HepG2 (cell line): Measurements from ENCODE around the gene SLC38A3. TPM values are rescaled to one million over a fixed set of nuclear protein-coding genes. Genes with fewer than 3 reads are reported as not detected.

Experiments
- NR2C2 ChIP-seq: sonication (generic); formaldehyde crosslinking; IDR thresholded peaks from 2 replicates; pipeline ENCODE4 v1.4.0; 2020; ENCODE audit warnings: missing genetic modification reagents, mild to moderate bottlenecking, moderate library complexity, borderline replicate concordance
- PTBP1 ChIP-seq: fragments of 200-400 bp; formaldehyde crosslinking; IDR thresholded peaks from 2 replicates; pipeline ENCODE4 v1.6.1; 2018; ENCODE audit warnings: low read length, low read depth; ENCODE audit not compliant: poor library complexity, severe bottlenecking
- ZNF256 ChIP-seq: sonication (generic); formaldehyde crosslinking; conservative IDR thresholded peaks from 2 replicates; pipeline ENCODE4 v1.4.0; 2020; ENCODE audit warnings: missing genetic modification reagents
- ZNF567 ChIP-seq: sonication (generic); formaldehyde crosslinking; IDR thresholded peaks from 2 replicates; pipeline ENCODE4 v1.8.1; 2023; ENCODE audit warnings: mild to moderate bottlenecking, missing genetic modification reagents, borderline replicate concordance
- ZNF747 ChIP-seq: sonication (generic); formaldehyde crosslinking; IDR thresholded peaks from 2 replicates; pipeline ENCODE4 v1.8.1; 2023; ENCODE audit warnings: missing genetic modification reagents, mild to moderate bottlenecking, borderline replicate concordance
- ZSCAN30 ChIP-seq: sonication (generic); formaldehyde crosslinking; IDR thresholded peaks from 2 replicates; pipeline ENCODE4 v1.5.0; 2020; ENCODE audit warnings: mild to moderate bottlenecking, missing genetic modification reagents
- polyA plus RNA-seq, 8 experiments: library from polyadenylated mRNA; depleted of rRNA in 3 of 8; stranded (reverse) in 7 of 8; unstranded in 1 of 8; fragments of >200 nt; fragmentation: Illumina TruSeq in 4 of 8; extraction: Trizol in 4 of 8; gene quantifications; 2 replicates each; pipeline versions ENCODE4 v1.2.1 to v1.2.3, GENCODE V29; 2011 to 2016; ENCODE audit warnings: low read depth in 4 of 8, missing spikeins in 1 of 8, mixed read lengths in 1 of 8; ENCODE audit not compliant: insufficient read depth in 1 of 8
- total RNA-seq, 5 experiments: library from RNA; depleted of rRNA; stranded (reverse); fragments of >200 nt; fragmentation: Illumina TruSeq; extraction: Trizol; gene quantifications; 2 replicates each; pipeline ENCODE4 v1.2.3, GENCODE V29; 2016; ENCODE audit warnings: low read depth in 1 of 5
- TF ChIP-seq, protein P1 (sequence below): sonication (generic); formaldehyde crosslinking; IDR thresholded peaks from 2 replicates; pipeline ENCODE4 v1.4.0; 2020; ENCODE audit warnings: missing genetic modification reagents, mild to moderate bottlenecking, borderline replicate concordance
- TF ChIP-seq, protein P2 (sequence below): sonication (generic); formaldehyde crosslinking; IDR thresholded peaks from 2 replicates; pipeline ENCODE4 v1.4.0; 2020; ENCODE audit warnings: missing genetic modification reagents
- TF ChIP-seq, protein P3 (sequence below): IDR thresholded peaks from 2 replicates; pipeline ENCODE4 v1.6.1; 2016; ENCODE audit warnings: mild to moderate bottlenecking
- TF ChIP-seq, protein P4 (sequence below): sonication (generic); formaldehyde crosslinking; IDR thresholded peaks from 2 replicates; pipeline ENCODE4 v1.9.0; 2021; ENCODE audit warnings: missing genetic modification reagents, borderline replicate concordance
- TF ChIP-seq, protein P5 (sequence below): sonication (generic); formaldehyde crosslinking; IDR thresholded peaks from 2 replicates; pipeline ENCODE4 v1.4.0; 2020; ENCODE audit warnings: mild to moderate bottlenecking, missing genetic modification reagents

SLC38A3 gene
- total and polyA plus RNA-seq, 2 of the 13 experiments (the other 11 are each of a cell fraction or from before 2014, with no cell fraction given), result 29.8 to 164 TPM

DNA sequence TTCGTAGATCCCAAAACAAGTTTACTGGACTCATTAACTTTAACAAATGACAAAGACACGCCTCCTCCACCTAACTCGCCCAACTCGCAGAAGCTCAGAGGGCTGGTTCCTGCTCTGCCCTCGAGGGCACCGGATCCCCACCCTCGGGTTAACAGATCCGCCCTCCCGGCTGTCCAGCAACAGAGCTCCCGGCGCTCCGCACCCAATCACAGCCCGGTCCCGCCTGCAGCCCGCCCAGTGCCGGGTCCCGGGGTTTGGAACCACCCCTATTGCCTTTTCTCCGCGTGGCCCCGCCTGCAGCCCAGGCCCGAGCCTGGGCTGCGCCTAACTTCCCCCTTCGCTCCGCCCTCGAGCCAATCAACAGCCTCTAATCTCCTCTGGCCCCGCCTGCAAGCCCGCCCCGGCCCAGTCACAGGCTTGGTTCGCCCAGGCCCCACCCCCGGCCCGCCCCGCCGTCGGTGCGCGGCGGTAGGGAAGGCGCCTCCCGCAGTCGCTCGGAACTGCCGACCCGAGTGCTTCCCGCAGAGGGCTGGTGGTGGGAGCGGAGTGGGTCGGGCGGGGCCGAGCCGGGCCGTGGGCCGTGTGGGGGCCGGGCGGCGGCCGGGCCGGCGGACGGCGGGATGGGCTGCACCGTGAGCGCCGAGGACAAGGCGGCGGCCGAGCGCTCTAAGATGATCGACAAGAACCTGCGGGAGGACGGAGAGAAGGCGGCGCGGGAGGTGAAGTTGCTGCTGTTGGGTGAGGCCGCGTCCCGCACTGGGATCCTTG, 30.8 kb downstream of the SLC38A3 start, which contains the start of gene GNAI2 (continued):
- TF ChIP-seq, protein P1, sequence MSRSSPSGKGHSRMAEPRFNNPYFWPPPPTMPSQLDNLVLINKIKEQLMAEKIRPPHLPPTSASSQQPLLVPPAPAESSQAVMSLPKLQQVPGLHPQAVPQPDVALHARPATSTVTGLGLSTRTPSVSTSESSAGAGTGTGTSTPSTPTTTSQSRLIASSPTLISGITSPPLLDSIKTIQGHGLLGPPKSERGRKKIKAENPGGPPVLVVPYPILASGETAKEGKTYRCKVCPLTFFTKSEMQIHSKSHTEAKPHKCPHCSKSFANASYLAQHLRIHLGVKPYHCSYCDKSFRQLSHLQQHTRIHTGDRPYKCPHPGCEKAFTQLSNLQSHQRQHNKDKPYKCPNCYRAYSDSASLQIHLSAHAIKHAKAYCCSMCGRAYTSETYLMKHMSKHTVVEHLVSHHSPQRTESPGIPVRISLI, result no peak
- TF ChIP-seq ZSCAN30 (CRISPR knock-in tag) (no peak), ZNF567 (CRISPR knock-in tag) (no peak), PTBP1 (no peak), NR2C2 (CRISPR knock-in tag) (no peak), ZNF256 (no peak), ZNF747 (CRISPR knock-in tag) (no peak)
- TF ChIP-seq, protein P2, sequence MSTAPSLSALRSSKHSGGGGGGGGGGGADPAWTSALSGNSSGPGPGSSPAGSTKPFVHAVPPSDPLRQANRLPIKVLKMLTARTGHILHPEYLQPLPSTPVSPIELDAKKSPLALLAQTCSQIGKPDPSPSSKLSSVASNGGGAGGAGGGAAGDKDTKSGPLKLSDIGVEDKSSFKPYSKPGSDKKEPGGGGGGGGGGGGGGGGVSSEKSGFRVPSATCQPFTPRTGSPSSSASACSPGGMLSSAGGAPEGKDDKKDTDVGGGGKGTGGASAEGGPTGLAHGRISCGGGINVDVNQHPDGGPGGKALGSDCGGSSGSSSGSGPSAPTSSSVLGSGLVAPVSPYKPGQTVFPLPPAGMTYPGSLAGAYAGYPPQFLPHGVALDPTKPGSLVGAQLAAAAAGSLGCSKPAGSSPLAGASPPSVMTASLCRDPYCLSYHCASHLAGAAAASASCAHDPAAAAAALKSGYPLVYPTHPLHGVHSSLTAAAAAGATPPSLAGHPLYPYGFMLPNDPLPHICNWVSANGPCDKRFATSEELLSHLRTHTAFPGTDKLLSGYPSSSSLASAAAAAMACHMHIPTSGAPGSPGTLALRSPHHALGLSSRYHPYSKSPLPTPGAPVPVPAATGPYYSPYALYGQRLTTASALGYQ (CRISPR knock-in tag), result no peak
- TF ChIP-seq, protein P3, sequence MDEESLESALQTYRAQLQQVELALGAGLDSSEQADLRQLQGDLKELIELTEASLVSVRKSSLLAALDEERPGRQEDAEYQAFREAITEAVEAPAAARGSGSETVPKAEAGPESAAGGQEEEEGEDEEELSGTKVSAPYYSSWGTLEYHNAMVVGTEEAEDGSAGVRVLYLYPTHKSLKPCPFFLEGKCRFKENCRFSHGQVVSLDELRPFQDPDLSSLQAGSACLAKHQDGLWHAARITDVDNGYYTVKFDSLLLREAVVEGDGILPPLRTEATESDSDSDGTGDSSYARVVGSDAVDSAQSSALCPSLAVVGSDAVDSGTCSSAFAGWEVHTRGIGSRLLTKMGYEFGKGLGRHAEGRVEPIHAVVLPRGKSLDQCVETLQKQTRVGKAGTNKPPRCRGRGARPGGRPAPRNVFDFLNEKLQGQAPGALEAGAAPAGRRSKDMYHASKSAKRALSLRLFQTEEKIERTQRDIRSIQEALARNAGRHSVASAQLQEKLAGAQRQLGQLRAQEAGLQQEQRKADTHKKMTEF, result no peak; the same call in 1 of the 2 replicates
- TF ChIP-seq, protein P4, sequence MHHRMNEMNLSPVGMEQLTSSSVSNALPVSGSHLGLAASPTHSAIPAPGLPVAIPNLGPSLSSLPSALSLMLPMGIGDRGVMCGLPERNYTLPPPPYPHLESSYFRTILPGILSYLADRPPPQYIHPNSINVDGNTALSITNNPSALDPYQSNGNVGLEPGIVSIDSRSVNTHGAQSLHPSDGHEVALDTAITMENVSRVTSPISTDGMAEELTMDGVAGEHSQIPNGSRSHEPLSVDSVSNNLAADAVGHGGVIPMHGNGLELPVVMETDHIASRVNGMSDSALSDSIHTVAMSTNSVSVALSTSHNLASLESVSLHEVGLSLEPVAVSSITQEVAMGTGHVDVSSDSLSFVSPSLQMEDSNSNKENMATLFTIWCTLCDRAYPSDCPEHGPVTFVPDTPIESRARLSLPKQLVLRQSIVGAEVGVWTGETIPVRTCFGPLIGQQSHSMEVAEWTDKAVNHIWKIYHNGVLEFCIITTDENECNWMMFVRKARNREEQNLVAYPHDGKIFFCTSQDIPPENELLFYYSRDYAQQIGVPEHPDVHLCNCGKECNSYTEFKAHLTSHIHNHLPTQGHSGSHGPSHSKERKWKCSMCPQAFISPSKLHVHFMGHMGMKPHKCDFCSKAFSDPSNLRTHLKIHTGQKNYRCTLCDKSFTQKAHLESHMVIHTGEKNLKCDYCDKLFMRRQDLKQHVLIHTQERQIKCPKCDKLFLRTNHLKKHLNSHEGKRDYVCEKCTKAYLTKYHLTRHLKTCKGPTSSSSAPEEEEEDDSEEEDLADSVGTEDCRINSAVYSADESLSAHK (CRISPR knock-in tag), result no peak
- TF ChIP-seq, protein P5, sequence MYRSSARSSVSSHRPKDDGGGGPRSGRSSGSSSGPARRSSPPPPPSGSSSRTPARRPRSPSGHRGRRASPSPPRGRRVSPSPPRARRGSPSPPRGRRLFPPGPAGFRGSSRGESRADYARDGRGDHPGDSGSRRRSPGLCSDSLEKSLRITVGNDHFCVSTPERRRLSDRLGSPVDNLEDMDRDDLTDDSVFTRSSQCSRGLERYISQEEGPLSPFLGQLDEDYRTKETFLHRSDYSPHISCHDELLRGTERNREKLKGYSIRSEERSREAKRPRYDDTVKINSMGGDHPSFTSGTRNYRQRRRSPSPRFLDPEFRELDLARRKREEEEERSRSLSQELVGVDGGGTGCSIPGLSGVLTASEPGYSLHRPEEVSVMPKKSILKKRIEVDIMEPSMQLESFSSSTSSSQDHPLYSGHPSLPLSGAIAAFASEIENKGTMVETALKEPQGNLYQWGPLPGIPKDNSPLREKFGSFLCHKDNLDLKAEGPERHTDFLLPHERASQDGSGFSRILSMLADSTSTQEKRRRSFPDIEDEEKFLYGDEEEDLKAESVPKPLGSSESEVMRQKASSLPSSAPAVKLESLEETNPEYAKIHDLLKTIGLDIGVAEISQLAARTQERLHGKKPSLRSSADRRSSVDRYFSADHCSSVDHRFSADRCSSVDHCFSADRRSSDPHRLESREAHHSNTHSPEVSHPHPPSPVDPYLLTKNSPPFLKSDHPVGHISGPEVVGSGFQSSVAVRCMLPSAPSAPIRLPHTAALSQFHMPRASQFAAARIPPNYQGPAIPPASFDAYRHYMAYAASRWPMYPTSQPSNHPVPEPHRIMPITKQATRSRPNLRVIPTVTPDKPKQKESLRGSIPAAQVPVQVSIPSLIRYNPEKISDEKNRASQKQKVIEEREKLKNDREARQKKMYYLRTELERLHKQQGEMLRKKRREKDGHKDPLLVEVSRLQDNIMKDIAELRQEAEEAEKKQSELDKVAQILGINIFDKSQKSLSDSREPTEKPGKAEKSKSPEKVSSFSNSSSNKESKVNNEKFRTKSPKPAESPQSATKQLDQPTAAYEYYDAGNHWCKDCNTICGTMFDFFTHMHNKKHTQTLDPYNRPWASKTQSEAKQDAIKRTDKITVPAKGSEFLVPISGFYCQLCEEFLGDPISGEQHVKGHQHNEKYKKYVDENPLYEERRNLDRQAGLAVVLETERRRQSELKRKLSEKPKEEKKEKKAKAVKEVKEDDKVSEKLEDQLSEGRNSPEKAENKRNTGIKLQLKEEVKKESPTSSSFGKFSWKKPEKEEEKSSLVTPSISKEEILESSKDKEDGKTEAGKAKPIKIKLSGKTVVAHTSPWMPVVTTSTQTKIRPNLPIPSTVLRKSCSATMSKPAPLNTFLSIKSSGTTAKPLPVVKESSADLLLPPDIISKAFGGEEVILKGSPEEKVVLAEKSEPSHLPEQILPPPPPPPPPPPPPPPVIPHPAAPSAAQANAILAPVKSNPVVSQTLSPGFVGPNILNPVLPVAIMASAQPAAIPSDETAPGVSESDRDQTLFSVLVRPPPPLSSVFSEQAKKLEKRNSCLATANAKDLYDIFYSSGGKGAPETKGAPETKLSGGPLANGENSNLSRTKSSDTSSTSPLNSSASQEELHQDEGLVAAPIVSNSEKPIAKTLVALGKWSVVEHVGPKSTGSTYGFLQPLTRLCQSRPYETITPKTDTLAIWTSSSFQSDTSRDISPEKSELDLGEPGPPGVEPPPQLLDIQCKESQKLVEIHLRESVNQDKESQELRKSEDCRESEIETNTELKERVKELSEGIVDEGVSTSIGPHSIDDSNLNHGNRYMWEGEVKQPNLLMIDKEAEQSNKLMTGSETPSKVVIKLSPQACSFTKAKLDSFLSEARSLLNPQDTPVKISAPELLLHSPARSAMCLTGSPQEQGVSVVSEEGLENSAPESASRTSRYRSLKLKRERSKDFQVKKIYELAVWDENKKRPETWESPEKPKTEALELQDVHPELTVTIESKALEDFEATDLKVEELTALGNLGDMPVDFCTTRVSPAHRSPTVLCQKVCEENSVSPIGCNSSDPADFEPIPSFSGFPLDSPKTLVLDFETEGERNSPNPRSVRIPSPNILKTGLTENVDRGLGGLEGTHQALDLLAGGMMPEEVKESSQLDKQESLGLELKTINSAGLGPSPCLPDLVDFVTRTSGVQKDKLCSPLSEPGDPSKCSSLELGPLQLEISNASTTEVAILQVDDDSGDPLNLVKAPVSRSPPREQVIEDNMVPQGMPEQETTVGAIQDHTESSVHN (CRISPR knock-in tag), result no peak
